ENCODE measurements around the gene VGF.

DNA sequence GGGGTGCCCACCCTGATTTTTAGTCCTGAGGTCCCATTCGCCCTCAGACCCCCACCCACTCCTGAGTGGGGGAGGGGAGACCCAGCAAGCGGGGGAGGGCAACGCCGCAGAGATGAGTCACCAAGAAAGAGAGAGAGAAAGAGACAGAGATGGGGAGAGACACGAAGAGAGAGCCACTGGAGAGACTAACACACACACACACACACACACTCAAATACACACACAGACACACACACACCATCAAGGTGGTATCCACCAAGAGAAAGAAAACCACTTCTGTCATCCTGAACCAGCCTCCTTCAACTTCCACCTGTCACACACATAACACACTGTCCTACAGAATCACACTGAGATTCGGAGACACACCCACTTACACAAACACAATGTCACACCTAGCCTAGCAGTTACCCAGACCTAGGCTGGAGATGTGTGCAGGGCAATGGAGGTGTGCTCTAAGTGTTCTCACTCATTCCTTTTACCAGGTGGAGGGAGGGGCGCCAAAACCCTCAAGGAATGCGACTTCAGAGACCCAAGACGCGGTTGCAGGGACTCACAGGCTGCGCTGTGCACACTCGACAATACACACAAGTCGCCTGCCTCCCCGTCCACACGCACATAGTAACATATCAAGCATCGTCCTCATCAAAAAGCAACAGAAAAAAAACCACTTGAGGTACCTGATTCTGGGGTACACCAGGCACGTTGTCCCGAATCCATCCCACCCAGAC lies 3.9 kb upstream of the VGF start:
- TF ChIP-seq, protein P1, sequence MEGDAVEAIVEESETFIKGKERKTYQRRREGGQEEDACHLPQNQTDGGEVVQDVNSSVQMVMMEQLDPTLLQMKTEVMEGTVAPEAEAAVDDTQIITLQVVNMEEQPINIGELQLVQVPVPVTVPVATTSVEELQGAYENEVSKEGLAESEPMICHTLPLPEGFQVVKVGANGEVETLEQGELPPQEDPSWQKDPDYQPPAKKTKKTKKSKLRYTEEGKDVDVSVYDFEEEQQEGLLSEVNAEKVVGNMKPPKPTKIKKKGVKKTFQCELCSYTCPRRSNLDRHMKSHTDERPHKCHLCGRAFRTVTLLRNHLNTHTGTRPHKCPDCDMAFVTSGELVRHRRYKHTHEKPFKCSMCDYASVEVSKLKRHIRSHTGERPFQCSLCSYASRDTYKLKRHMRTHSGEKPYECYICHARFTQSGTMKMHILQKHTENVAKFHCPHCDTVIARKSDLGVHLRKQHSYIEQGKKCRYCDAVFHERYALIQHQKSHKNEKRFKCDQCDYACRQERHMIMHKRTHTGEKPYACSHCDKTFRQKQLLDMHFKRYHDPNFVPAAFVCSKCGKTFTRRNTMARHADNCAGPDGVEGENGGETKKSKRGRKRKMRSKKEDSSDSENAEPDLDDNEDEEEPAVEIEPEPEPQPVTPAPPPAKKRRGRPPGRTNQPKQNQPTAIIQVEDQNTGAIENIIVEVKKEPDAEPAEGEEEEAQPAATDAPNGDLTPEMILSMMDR (IDR thresholded peaks at IDR 0.05 in 4 of 5, conservative IDR thresholded peaks at IDR 0.05 in 1 of 5) = no peak
- TF ChIP-seq POLR2A (IDR thresholded peaks at IDR 0.05) = no peak

Measured in gastrocnemius medialis (tissue), 4 donors.